ENCODE measurements around the gene SRF.
A peak's percentile ranks its signal among the peaks of the same experiment; 100 is the strongest.
"Not testable (repeated sequence)": the region's sequence is repeated elsewhere in the genome, so short reads cannot be mapped to it uniquely, and the experiment has no call there.

The SRF gene

DNA sequence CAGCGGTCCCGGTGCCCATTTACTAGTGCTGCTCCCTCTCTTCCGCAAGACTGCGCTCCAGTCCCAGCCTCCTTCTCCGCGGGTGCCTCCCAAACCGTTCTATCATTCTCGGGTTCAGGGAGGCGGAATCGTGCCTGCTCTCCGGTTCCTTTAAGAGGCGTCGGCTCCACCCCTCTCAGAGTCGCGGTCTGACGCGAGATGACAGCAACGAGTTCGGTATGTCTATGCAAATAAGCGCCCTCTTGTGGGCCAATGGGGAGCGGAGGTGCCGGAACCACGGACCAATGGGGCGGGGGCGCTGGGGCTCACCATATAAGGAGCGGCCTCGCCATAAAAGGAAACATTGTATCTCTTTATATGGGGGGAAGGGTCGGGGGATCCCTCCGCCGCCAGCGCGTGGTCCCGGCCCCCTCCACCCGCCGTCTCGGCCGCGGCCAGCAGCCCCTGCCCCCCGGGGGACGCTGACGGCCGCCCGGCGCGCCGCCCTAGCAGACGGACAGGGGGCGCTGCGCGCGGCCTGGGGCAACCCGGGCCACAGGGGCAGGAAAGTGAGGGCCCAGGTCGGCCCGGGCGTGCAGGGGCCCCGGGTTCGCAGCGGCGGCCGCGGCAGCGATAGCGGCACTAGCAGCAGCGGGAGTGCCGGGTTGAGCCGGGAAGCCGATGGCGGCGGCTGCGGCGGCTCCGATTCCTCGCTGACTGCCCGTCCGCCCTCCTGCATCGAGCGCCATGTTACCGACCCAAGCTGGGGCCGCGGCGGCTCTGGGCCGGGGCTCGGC, at the start of gene SRF:
Gene SRF (plus strand): TSS at position 339 of the 776 bp plus-strand sequence. CDS start 388 bp downstream, at position 727.
- peak; percentile 97 for DNase-seq

DNA sequence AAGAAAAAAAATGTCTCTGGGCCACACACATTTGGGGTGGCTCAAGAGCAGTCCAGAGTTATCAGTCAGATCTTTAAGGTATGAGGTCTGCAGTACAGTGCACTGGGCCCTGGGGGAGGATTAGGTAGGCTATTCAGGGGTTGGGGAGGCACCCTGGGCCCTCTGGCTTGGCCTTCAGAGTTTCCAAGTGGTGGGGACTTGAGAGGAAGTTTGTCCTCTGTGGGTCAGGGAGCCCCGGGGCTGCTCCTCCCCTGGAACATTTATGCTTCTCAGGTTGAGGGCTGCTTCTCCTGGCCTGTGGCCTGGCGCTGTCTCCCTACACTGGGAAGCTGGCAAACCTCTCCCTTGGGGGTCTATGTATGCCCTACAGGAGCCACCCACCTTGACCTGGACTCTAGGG, 48.9 kb upstream of the SRF start:
- no peak for DNase-seq

DNA sequence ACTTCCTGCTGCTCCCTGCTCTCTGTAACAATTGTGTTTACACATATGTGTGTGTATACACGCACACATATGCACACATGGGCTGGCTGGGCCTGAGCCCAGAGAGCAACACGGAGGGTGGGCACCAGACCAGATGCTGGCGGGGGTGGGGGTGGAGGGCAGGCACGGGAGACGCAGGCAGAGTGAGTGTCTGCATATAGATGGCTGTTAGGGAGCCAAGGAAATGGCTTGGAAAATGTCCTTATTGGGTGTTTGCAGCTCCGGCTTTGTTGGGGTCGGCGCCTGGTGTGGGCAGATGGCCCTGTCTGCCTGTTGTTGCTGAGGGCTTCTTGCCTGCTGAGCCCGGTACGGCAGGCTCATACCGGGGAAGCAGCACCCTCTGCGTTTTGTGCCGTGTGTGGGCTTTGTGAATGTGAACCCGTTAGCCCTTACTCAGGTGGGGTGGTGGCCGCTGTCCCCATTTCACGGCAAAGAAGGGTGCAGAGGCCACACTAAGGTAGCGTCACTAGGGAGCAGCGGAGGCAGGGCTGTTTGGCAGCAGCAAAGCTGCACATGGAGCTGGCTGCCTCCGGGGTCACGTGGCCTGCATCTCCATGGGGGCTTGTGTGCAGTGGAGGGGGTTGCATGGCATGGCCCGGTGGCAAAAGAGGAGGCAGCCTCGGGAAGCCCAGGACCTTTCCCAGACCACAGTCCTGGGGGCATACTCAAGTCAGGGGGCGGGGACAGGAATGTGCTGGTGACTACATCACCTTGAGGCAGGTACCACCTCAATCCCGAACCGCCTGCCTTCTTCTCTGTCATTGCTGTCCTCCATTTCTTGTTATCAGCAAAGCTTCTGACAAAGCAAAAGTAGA, 47.4 kb upstream of the SRF start:
- no peak for DNase-seq

DNA sequence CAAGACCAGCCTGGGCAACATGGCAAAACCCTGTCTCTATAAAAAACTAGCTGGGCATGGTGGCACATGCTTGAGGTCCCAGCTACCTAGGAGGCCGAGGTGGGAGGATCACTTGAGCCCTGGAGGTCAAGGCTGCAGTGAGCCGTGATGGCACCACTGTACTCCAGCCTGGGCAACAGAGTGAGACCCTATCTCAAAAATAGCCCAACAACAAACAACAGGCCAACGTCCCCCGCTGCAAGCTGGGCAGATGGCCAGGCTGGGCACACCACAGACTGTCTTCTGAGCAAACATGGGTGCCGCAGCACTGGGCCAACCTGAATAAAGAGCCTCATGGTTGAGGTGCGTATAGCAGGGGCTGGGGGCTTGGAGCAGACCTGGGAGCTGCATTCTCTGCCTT, 46.6 kb upstream of the SRF start:
- DNase-seq = no peak

DNA sequence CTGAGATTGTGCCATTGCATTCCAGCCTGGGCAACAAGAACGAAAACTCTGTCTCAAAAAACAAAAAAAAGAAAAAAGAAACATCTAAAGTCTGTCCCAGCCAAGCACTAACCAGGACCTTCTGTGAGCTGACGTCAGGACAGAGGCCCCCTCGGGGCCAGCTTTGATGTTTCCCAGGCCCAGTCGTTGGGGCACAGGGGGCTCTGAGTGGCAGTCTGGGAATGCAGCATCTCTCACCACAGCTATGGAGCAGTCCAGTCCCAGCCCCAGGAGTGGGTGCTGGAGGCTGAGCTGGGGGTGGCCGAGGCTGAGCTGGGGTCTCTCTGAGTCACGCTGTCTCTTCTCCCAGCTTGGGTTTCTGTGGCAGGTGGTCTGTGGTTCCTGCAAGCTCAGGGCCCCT, 46.0 kb upstream of the SRF start:
- no peak for DNase-seq

DNA sequence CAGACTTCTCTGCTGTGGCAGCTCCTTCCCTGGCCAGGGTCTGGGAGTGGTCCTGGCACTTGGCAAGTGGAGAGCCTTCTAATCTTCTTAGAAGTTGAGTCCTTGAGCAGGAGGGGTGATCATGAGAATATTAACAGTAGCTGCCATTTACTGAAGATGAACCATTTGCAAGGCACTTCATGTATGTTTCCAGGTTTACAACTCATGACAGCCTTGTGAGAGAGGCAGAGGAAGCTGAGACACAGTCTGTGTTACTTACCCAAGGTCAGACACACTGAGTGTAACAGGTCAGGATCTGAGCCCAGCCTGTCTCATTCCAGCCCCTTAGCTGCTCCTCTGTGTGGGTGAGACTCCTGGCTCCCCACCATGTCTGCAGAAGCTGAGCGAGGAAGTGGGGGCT, 45.5 kb upstream of the SRF start:
- no peak for DNase-seq

DNA sequence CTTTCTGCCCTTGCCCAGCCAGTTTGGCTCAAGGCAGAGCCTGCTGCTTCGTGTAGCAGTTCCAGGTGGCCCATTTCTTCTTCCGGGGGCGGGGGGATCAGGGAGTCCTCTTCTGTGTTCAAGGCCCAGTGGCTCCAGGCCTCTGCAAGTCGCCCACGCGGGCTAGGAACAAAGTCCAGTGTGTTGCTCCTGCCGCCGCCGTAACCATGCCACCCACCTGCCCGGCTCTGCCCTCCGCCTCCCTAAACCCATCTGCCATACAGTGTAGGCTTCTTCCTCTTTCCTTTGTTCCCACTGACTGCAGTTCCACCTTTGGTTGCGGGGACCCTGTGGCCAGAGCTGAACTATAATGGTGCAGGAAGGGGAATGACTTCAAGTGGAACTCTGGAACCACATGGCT, 43.9 kb upstream of the SRF start:
- DNase-seq = peak; percentile 34

DNA sequence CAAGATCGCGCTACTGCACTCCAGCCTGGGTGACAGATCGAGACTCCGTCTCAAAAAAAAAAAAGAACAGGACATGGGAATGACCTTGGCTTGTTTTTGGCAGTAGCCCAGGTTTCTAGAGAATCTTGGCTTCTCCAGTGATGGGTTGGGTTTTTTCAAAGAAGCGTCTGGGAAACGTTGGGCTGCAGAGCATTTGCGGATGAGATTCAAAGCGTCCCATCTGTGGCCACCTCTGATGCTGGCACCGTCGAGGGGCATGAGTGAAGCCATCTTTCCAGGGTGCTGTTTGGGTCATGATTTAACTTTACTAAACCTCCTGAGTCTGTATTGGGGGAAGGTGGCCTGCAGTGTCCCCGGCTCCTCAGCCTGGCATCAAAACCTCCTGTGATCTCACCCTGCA, 43.2 kb upstream of the SRF start:
- no peak for DNase-seq

DNA sequence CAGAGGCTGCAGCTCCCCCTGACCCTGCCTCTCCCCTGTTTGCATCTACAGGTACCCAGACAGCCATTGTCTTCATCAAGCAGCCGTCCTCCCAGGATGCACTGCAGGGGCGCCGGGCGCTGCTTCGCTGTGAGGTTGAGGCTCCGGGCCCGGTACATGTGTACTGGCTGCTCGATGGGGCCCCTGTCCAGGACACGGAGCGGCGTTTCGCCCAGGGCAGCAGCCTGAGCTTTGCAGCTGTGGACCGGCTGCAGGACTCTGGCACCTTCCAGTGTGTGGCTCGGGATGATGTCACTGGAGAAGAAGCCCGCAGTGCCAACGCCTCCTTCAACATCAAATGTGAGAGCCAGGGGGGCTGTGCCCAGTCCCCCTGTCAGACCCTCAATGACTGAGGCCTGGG, 42.1 kb upstream of the SRF start:
- DNase-seq = no peak

DNA sequence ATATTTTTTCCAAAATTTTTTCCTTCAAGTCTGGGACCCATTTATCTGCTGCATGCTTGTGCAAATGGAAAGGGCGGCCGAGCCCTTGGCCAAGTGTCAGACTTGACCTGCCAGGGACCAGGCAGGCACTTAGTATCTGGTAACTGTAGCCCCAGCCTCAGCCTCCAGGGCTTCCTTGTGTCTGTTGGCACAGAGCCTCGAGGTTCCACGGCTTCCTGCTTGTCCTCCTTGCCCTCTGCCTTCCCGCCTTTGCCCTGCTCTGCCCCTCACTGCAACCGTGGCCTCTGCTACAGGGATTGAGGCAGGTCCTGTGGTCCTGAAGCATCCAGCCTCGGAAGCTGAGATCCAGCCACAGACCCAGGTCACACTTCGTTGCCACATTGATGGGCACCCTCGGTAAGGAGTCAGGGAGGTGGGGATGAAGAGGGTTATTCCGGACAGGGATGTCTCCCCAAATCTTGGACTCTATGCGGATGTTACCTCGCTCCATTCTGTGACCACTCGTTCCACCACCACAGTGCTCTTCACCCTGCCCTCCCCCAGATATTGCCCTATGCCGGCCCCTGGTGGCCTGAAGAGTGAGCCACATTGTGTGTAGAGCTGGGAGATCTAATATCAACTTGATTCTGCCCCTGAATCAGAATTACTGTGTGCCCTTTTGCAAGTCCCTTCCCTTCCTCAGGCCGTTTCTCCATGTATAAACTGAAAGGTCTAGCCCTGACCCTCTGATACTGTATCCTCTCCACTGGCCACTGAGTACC, 41.5 kb upstream of the SRF start:
- no peak for DNase-seq

DNA sequence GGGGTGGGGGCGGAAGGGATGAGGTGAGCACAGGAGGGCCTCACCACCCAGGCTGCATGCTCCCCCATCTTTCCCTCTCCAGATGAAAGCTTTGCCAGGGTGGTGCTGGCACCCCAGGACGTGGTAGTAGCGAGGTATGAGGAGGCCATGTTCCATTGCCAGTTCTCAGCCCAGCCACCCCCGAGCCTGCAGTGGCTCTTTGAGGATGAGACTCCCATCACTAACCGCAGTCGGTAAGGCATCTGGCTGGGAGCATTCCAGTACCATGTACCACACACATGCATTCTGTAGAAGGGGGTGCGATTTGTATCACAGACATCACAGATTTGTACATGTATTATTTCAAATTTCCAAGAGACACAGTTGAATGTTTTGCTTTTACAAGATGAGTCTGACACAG, 40.6 kb upstream of the SRF start:
- DNase-seq = no peak

DNA sequence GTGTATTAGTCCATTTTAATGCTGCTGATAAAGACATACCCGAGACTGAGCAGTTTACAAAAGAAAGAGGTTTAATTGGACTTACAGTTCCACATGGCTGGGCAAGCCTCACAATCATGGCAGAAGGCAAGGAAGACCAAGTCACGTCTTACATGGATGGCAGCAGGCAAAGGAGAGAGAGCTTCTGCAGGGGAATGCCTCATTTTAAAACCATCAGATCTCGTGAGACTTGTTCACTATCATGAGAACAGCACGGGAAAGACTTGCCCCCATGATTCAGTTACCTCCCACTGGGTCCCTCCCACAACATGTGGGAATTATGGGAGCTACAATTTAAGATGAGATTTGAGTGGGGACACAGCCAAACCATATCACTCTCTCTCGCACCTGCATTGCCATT, 39.7 kb upstream of the SRF start:
- not testable (repeated sequence) for DNase-seq

DNA sequence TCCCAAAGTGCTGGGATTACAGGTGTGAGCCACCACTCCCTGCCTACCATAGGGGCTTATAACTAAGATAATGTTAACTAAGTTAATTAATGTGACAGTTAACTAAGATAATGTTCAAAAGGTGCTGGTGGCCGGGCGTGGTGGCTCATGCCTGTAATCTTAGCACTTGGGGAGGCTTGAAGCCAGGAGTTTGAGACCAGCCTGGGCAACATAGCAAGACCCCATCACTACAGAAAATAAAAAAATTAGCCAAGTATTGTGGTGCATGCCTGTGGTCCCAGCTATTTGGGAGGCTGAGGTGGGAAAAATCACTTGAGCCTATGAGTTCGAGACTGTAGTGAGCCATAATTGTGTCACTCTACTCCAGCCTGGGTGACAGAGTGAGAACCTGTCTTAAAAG, 32.8 kb upstream of the SRF start:
- no peak for DNase-seq

DNA sequence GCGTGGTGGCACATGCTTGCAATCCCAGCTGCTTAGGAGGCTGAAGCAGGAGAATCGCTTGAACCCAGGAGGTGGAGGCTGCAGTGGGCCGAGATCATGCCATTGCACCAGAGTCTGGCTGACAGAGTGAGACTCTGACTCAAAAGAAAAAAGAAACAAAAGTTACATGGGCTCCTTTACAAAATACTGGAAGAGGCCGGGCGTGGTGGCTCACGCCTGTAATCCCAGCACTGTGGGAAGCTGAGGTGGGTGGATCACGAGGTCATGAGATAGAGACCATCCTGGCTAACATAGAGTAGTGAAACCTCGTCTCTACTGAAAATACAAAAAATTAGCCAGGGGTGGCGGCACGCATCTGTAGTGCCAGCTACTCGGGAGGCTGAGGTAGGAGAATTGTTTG, 31.1 kb upstream of the SRF start:
- not testable (repeated sequence) for DNase-seq

DNA sequence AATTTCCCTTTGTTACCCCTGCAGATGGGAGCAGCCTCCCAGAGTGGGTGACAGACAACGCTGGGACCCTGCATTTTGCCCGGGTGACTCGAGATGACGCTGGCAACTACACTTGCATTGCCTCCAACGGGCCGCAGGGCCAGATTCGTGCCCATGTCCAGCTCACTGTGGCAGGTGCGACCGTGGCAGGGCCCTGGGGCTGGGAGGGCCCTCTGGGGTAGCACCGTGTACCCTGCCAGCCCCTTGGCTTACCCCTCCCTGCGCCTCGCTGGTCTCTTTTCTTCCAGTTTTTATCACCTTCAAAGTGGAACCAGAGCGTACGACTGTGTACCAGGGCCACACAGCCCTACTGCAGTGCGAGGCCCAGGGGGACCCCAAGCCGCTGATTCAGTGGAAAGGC, 29.4 kb upstream of the SRF start:
- DNase-seq = no peak

DNA sequence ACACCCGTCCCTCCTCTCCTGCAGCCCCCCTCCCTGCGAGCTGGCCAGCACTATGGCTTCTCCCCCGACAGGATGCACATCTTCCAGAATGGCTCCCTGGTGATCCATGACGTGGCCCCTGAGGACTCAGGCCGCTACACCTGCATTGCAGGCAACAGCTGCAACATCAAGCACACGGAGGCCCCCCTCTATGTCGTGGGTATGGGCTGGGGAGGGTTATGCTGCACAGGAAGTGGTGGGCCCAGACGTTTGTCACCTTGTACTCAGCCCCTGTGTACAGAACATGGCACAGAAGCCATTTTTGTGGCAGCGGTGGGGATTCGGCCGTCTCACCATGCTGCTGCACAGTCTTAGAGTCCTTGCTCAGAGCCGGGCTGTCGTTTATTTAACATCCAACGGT, 29.0 kb upstream of the SRF start:
- no peak for DNase-seq

DNA sequence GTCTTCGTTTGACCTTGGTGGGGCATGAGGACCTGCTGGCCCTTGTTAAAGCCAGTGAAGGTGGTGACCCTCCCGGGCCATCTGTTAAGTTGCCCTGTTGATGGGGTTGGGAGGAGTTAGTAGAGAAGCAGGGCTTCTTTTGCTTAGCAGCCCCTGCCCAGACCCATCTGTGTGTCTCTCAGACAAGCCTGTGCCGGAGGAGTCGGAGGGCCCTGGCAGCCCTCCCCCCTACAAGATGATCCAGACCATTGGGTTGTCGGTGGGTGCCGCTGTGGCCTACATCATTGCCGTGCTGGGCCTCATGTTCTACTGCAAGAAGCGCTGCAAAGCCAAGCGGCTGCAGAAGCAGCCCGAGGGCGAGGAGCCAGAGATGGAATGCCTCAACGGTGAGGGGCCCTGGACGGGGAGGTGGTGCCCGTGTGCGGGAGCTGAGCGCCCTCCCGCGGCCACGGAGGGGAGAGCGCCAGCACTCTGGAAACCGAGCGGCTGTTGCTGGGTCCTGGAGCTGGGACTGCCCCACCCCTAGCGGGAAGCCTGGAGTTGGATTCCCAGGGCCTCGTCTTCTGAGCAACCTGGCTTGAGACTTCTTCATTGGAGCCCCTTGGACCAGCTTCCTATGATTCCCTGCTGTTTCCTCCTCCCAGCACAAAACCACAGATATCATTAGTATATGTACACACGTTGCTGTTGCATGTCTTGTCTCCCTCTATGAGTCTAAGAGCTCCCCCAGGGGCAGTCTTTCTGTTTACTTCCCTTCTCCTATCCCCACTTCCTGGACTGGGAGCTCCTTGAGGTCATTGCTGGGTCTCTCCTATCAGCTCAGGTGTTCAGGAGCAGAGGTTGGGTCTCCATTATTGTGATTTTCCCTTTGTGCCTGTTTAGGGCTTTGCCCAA, 27.6 kb upstream of the SRF start:
- DNase-seq = peak; percentile 59

DNA sequence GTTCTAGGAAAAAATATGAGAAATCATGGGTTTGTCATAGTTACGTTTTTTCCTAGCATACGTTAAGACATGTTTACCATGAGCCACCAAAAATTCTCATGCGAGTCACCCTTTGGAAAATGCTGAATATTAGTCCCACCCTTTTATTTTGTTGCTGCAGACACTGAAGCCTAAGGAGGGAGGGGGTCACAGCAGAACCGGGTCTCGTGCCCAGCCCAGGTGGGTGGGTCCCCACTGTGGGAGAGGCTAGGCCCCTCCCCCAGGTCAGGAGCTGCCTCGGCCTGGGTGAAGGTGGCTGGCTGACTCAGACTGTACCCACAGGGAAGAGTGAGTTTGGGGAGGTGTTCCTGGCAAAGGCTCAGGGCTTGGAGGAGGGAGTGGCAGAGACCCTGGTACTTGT, 26.2 kb upstream of the SRF start:
- no peak for DNase-seq

DNA sequence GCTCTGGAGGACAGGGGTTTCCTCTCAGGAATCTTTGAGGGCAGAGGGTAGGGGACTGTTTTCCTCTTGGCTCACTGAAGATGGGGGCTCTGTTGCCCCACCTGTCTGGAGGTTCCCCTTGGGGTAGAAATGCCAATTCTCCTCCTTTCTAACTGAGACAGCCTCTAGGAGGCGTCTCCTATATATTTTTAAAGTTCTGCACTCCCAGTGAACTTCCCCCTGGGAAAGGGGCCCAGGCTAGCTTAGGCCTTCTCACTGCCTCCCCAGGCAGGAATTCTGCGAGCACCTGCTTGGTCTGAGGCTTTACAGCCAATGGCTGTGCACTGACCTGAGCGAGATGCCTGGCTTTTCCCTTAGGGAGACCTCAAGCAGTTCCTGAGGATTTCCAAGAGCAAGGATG, 24.8 kb upstream of the SRF start:
- no peak for DNase-seq

DNA sequence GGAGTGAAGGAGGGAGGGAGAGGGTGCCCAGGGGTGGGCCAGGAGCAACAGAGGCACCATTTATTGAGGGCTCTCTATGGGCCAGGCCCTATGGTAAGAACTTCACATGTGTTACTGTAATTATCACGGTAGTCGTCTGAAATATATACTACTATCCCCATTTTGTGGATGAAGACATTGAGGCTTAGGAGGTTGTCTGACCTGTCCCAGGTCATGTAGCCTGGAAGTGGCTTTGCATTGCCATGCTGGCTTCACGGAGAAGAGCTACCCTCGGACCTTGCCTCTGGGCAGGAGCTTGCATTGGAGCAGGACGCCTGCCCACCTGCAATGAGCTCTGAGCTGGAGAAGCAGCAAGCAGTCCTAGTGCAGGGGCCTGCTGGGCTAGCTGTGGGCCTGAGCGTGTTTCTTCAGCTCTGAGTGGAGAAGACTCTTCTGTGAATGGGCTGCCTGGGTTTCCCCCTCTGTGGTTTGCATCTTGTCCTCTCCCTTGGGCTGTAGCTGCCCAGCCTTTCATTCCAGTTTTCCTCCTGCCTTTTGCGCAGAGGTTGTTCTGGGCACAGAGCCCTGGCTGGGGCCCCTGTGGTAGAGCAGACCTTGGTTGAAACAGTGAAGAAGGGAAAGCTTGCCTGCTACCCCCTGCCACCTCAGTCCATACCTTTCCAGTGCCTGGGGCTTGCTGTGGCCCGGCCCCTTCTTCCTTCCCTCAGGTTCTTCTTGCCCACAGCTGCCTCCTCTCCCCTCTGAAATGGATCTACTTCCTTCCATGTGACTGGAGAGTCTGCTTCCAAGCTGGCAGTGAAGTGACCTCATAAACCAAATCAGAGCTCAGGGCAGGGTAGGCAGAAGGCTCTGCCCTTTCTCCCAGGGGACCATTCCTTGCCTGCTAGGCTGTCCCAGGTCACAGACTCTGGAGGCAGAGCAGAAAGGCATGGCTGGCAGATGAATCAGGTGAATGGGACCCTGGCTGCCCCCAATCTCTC, 24.1 kb upstream of the SRF start:
- DNase-seq = no peak

Measured in NCI-H526 treated with DMSO at 0.1 percent for 48 hours (cell line).